ENCODE data around the gene PIANP.
"Not testable (repeated sequence)": the region's sequence is repeated elsewhere in the genome, so short reads cannot be mapped to it uniquely, and the experiment has no call there.

PIANP gene

GRCh38 chr12:6700646-6701051, at the start of gene PIANP:
Gene PIANP (minus strand): TSS chr12:6700815. CDS start chr12:6698061, 2,754 bp downstream.
- peak; percentile 37 to 42 for DNase-seq

GRCh38 chr12:6748761-6749160, 48.1 kb upstream of the PIANP start:
- DNase-seq = no peak

GRCh38 chr12:6747216-6747615, 46.6 kb upstream of the PIANP start:
- no peak for DNase-seq

- no peak for DNase-seq
These were observed 45.3 kb upstream of the PIANP start for GRCh38 chr12:6745741-6746525.

GRCh38 chr12:6743300-6743699, 42.7 kb upstream of the PIANP start:
- DNase-seq = not testable (repeated sequence)

- no peak for DNase-seq
These were observed 42.2 kb upstream of the PIANP start for GRCh38 chr12:6742834-6743233.

GRCh38 chr12:6742080-6742479, 41.5 kb upstream of the PIANP start:
- DNase-seq = not testable (repeated sequence)

- no peak for DNase-seq
These were observed 36.1 kb upstream of the PIANP start for GRCh38 chr12:6736754-6737153.

- DNase-seq = peak; percentile 18 to 29
These were observed 35.0 kb upstream of the PIANP start for GRCh38 chr12:6735448-6736191.

- no peak for DNase-seq
These were observed 34.1 kb upstream of the PIANP start for GRCh38 chr12:6734506-6735387.

- DNase-seq = no peak
These were observed 29.6 kb upstream of the PIANP start for GRCh38 chr12:6730169-6730568.

- DNase-seq = no peak
These were observed 28.6 kb upstream of the PIANP start for GRCh38 chr12:6729186-6729585.

GRCh38 chr12:6725350-6725749, 24.7 kb upstream of the PIANP start:
- no peak for DNase-seq

- DNase-seq = no peak
These were observed 23.8 kb upstream of the PIANP start for GRCh38 chr12:6724409-6724797.

- peak; percentile 86 to 88 for DNase-seq
These were observed 23.2 kb upstream of the PIANP start, which contains the start of gene COPS7A for GRCh38 chr12:6723607-6724408. Gene COPS7A (plus strand): TSS chr12:6724046. CDS start chr12:6724657, 611 bp downstream.

GRCh38 chr12:6722863-6723262, 22.2 kb upstream of the PIANP start:
- no peak for DNase-seq

GRCh38 chr12:6716874-6717437, 16.3 kb upstream of the PIANP start:
- no peak for DNase-seq

- DNase-seq = not testable (repeated sequence)
These were observed 15.6 kb upstream of the PIANP start for GRCh38 chr12:6716031-6716873.

- DNase-seq = no peak
These were observed 8.4 kb upstream of the PIANP start for GRCh38 chr12:6708960-6709394.

GRCh38 chr12:6708351-6708750, 7.7 kb upstream of the PIANP start:
- DNase-seq = not testable (repeated sequence)

- no peak for DNase-seq
These were observed 3.0 kb upstream of the PIANP start for GRCh38 chr12:6703631-6704030.
